H1 (cell line): ENCODE measurements around the gene TEX36. TPM values are rescaled to one million over a fixed set of nuclear protein-coding genes. Genes with fewer than 3 reads are reported as not detected.

Source experiments
- RXRA ChIP-seq: IDR thresholded peaks from 2 replicates; pipeline ENCODE4 v1.6.1; 2011; ENCODE audit warnings: low read depth, mild to moderate bottlenecking, low read length, moderate library complexity; ENCODE audit not compliant: insufficient read depth
- SIN3A ChIP-seq, 2 experiments: IDR thresholded peaks in 1 of 2; conservative IDR thresholded peaks in 1 of 2; 2 replicates each; pipeline ENCODE4 v1.6.1; 2011 to 2012; ENCODE audit warnings: low read length in 2 of 2, improper control_type of control experiment in 1 of 2, low read depth in 1 of 2, mild to moderate bottlenecking in 1 of 2
- polyA plus RNA-seq, 7 experiments: library from polyadenylated mRNA; depleted of rRNA in 3 of 7; stranded (reverse) in 5 of 7; unstranded in 2 of 7; fragments of >200 nt in 5 of 7; fragments of 200-250 nt in 2 of 7; gene quantifications; 1 replicate in 5 of 7; 2 replicates in 1 of 7; 4 replicates in 1 of 7; pipeline versions ENCODE4 v1.2.1 to v1.2.3, GENCODE V29; 2011 to 2013; ENCODE audit warnings: missing spikeins in 2 of 7, mixed read lengths in 2 of 7
- total RNA-seq: library from RNA; stranded (reverse); fragmentation: NEBNext Ultra II Directional; extraction: Animal tissue kit (Norgen Biotek cat#: 25700); gene quantifications from 2 replicates; pipeline ENCODE4 v1.2.1, GENCODE V29; 2021
- TF ChIP-seq, protein P1 (sequence below): fragments of 300-600 bp; sonication (generic); IDR thresholded peaks from 2 replicates; pipeline ENCODE4 v1.7.1; 2012; ENCODE audit warnings: low read length, moderate library complexity, mild to moderate bottlenecking, inconsistent platforms; ENCODE audit not compliant: insufficient replicate concordance

The TEX36 gene
- total and polyA plus RNA-seq, 2 of the 8 experiments (the other 6 are each of a cell fraction or from before 2014, with no cell fraction given) = not detected

DNA sequence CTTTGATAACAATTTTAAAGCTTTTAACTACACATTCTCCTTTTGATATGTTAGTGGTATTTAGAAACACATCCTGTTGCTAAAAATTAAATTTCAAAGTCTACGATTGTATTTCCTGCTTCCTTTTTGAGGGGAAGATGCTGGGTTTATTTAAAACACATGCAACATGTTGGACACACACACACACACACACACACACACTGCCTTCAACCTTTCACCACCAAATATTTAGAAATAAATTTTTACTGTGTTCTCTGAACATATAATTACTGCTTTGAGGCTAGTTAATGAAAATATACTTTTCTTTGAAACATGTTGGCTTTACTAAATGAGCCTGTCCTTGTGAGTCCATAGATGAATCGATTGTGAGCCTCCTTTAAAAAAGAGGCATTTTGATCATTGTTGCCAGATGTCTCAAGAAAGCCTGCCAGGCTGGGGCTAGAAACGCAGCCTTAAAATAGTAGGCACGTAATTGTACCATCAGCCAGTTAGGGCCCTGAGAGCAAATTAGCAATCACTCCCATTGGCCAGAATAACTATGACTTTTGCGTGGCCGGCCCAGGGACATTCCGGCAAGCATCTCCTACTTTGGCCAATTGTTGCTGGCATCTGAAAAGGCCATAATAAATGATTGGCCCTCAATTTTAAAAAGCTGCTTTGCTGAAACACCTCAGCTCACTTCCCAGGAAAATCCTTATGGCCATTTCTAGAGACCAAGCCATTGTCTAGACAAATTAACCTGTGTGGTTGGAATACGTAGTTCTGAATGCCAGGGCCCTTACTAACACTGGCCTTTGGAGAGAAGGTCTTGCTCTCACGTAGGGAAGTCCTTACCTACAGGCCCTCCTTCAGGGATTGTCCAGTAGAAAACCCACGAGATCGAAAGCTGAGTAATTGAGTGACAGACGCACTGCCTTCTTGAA, 9.9 kb upstream of the TEX36 start (continued):
- TF ChIP-seq, protein P1, sequence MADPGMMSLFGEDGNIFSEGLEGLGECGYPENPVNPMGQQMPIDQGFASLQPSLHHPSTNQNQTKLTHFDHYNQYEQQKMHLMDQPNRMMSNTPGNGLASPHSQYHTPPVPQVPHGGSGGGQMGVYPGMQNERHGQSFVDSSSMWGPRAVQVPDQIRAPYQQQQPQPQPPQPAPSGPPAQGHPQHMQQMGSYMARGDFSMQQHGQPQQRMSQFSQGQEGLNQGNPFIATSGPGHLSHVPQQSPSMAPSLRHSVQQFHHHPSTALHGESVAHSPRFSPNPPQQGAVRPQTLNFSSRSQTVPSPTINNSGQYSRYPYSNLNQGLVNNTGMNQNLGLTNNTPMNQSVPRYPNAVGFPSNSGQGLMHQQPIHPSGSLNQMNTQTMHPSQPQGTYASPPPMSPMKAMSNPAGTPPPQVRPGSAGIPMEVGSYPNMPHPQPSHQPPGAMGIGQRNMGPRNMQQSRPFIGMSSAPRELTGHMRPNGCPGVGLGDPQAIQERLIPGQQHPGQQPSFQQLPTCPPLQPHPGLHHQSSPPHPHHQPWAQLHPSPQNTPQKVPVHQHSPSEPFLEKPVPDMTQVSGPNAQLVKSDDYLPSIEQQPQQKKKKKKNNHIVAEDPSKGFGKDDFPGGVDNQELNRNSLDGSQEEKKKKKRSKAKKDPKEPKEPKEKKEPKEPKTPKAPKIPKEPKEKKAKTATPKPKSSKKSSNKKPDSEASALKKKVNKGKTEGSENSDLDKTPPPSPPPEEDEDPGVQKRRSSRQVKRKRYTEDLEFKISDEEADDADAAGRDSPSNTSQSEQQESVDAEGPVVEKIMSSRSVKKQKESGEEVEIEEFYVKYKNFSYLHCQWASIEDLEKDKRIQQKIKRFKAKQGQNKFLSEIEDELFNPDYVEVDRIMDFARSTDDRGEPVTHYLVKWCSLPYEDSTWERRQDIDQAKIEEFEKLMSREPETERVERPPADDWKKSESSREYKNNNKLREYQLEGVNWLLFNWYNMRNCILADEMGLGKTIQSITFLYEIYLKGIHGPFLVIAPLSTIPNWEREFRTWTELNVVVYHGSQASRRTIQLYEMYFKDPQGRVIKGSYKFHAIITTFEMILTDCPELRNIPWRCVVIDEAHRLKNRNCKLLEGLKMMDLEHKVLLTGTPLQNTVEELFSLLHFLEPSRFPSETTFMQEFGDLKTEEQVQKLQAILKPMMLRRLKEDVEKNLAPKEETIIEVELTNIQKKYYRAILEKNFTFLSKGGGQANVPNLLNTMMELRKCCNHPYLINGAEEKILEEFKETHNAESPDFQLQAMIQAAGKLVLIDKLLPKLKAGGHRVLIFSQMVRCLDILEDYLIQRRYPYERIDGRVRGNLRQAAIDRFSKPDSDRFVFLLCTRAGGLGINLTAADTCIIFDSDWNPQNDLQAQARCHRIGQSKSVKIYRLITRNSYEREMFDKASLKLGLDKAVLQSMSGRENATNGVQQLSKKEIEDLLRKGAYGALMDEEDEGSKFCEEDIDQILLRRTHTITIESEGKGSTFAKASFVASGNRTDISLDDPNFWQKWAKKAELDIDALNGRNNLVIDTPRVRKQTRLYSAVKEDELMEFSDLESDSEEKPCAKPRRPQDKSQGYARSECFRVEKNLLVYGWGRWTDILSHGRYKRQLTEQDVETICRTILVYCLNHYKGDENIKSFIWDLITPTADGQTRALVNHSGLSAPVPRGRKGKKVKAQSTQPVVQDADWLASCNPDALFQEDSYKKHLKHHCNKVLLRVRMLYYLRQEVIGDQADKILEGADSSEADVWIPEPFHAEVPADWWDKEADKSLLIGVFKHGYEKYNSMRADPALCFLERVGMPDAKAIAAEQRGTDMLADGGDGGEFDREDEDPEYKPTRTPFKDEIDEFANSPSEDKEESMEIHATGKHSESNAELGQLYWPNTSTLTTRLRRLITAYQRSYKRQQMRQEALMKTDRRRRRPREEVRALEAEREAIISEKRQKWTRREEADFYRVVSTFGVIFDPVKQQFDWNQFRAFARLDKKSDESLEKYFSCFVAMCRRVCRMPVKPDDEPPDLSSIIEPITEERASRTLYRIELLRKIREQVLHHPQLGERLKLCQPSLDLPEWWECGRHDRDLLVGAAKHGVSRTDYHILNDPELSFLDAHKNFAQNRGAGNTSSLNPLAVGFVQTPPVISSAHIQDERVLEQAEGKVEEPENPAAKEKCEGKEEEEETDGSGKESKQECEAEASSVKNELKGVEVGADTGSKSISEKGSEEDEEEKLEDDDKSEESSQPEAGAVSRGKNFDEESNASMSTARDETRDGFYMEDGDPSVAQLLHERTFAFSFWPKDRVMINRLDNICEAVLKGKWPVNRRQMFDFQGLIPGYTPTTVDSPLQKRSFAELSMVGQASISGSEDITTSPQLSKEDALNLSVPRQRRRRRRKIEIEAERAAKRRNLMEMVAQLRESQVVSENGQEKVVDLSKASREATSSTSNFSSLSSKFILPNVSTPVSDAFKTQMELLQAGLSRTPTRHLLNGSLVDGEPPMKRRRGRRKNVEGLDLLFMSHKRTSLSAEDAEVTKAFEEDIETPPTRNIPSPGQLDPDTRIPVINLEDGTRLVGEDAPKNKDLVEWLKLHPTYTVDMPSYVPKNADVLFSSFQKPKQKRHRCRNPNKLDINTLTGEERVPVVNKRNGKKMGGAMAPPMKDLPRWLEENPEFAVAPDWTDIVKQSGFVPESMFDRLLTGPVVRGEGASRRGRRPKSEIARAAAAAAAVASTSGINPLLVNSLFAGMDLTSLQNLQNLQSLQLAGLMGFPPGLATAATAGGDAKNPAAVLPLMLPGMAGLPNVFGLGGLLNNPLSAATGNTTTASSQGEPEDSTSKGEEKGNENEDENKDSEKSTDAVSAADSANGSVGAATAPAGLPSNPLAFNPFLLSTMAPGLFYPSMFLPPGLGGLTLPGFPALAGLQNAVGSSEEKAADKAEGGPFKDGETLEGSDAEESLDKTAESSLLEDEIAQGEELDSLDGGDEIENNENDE = no peak
- TF ChIP-seq RXRA (no peak), SIN3A (conservative IDR thresholded peaks at IDR 0.05 in 1 of 2, IDR thresholded peaks at IDR 0.05 in 1 of 2; ENCODE audit: low read depth in 1 of 2, low read length in 2 of 2) (no peak)
